H1 (cell line): ENCODE data around the gene PLS3. TPM values are rescaled to one million over a fixed set of nuclear protein-coding genes. Genes with fewer than 3 reads are reported as not detected.

Experiments used
- CTCF ChIA-PET: fragments of 300-600 bp; sonication (Branson Sonifier 250); formaldehyde crosslinking; loops from one replicate; lab custom pipeline; 2021; ENCODE audit not compliant: partially characterized antibody; lab: Charles Lee
- POLR2A ChIA-PET: fragments of 300-600 bp; sonication (Branson Sonifier 250); formaldehyde crosslinking; loops from one replicate; lab custom pipeline; 2021; ENCODE audit warnings: inconsistent platforms; ENCODE audit not compliant: partially characterized antibody; lab: Charles Lee
- DNase-seq, 2 experiments: peaks; one replicate each; pipeline versions ENCODE4 v3.0.0 to v3.0.0-alpha.2; 2010 to 2022; ENCODE audit warnings: low spot score in 2 of 2, low read depth in 1 of 2, mixed read lengths in 1 of 2
- FAIRE-seq: peaks from 2 replicates; lab custom pipeline; 2011; peaks lifted over from hg19 to GRCh38; lab: Jason Lieb, UNC
- H2AFZ ChIP-seq: 2 replicates; pipeline ENCODE4 v1.8.1; 2012; ENCODE audit warnings: low read length, inconsistent platforms
- H2AK5ac ChIP-seq: 2 replicates; pipeline ENCODE4 v1.6.1; 2013; ENCODE audit warnings: low read depth, low read length
- H2BK120ac ChIP-seq: replicated peaks from 2 replicates; pipeline ENCODE3; 2013; ENCODE audit warnings: low read depth, low read length, inconsistent platforms
- H2BK12ac ChIP-seq: 2 replicates; pipeline ENCODE4 v1.6.1; 2013; ENCODE audit warnings: low read depth, low read length
- H2BK15ac ChIP-seq: 2 replicates; pipeline ENCODE4 v1.6.1; 2013; ENCODE audit warnings: low read length
- H2BK20ac ChIP-seq: 2 replicates; pipeline ENCODE4 v1.6.1; 2013; ENCODE audit warnings: low read length
- H2BK5ac ChIP-seq: 2 replicates; pipeline ENCODE4 v1.6.1; 2013; ENCODE audit warnings: low read depth, low read length
- H3K14ac ChIP-seq: 2 replicates; pipeline ENCODE4 v1.6.1; 2013; ENCODE audit warnings: inconsistent platforms; ENCODE audit not compliant: insufficient read length
- H3K18ac ChIP-seq: 2 replicates; pipeline ENCODE4 v1.6.1; 2013; ENCODE audit warnings: low read length; ENCODE audit errors: extremely low read depth
- H3K23ac ChIP-seq: 2 replicates; pipeline ENCODE4 v1.6.1; 2013; ENCODE audit warnings: inconsistent platforms; ENCODE audit not compliant: insufficient read length
- H3K23me2 ChIP-seq: 2 replicates; pipeline ENCODE4 v1.6.1; 2013; ENCODE audit warnings: low read depth, low read length
- H3K27ac ChIP-seq: 2 replicates; pipeline ENCODE4 v1.6.1; 2011; ENCODE audit warnings: low read depth, low read length, inconsistent platforms
- H3K27me3 ChIP-seq, 4 experiments: replicated peaks in 1 of 4; 1 replicate in 1 of 4; 2 replicates in 3 of 4; pipeline versions ENCODE4 v1.6.1 to v1.8.1; 2011 to 2013; ENCODE audit warnings: low read length in 3 of 4, mild to moderate bottlenecking in 3 of 4, inconsistent platforms in 2 of 4, mixed read lengths in 2 of 4, moderate library complexity in 1 of 4; ENCODE audit not compliant: control insufficient read depth in 3 of 4, insufficient read depth in 3 of 4; ENCODE audit errors: extremely low read depth in 1 of 4
- H3K36me3 ChIP-seq, 4 experiments: 2 replicates each; pipeline versions ENCODE4 v1.6.1 to v1.8.1; 2011 to 2013; ENCODE audit warnings: mild to moderate bottlenecking in 4 of 4, low read length in 3 of 4, moderate library complexity in 2 of 4, control low read depth in 1 of 4, inconsistent platforms in 1 of 4; ENCODE audit not compliant: insufficient read depth in 4 of 4, control insufficient read depth in 2 of 4
- H3K4ac ChIP-seq: replicated peaks from 2 replicates; pipeline ENCODE3; 2013; ENCODE audit warnings: low read length, low read depth, mixed read lengths, inconsistent platforms; ENCODE audit not compliant: insufficient read length
- H3K4me1 ChIP-seq, 4 experiments: replicated peaks in 1 of 4; 1 replicate in 1 of 4; 2 replicates in 3 of 4; pipeline versions ENCODE4 v1.6.1 to v1.8.1; 2011 to 2013; ENCODE audit warnings: low read length in 3 of 4, inconsistent platforms in 2 of 4, mixed read lengths in 1 of 4; ENCODE audit not compliant: insufficient read depth in 4 of 4, control insufficient read depth in 3 of 4
- H3K4me2 ChIP-seq, 2 experiments: 2 replicates each; pipeline versions ENCODE4 v1.6.1 to v1.8.1; 2011 to 2013; ENCODE audit warnings: low read depth in 2 of 2, low read length in 2 of 2, control low read depth in 1 of 2, inconsistent platforms in 1 of 2, mild to moderate bottlenecking in 1 of 2; ENCODE audit not compliant: insufficient read depth in 1 of 2
- H3K4me3 ChIP-seq, 4 experiments: fragments of 200-600, 300-600 bp in 1 of 4; sonication (generic), shearing (Covaris generic), sonication (Bioruptor Twin) in 1 of 4; 2 replicates each; pipeline versions ENCODE4 v1.5.1 to v1.8.1; 2011 to 2016; ENCODE audit warnings: low read length in 4 of 4, low read depth in 3 of 4, control low read depth in 2 of 4, inconsistent platforms in 2 of 4, mild to moderate bottlenecking in 2 of 4, mixed read lengths in 1 of 4, moderate library complexity in 1 of 4; ENCODE audit not compliant: insufficient read depth in 2 of 4; ENCODE audit errors: extremely low read depth in 1 of 4
- H3K56ac ChIP-seq: replicated peaks from 2 replicates; pipeline ENCODE3; 2013; ENCODE audit warnings: low read depth, mild to moderate bottlenecking, mixed read lengths, low read length, inconsistent platforms; ENCODE audit not compliant: insufficient read length
- H3K79me1 ChIP-seq: 2 replicates; pipeline ENCODE4 v1.6.1; 2013; ENCODE audit warnings: low read depth, low read length, control low read depth
- H3K79me2 ChIP-seq, 2 experiments: 2 replicates each; pipeline versions ENCODE4 v1.6.1 to v1.8.1; 2012 to 2013; ENCODE audit warnings: low read length in 2 of 2, mild to moderate bottlenecking in 2 of 2, inconsistent platforms in 1 of 2; ENCODE audit not compliant: insufficient read depth in 2 of 2, control insufficient read depth in 1 of 2
- H3K9ac ChIP-seq, 4 experiments: replicated peaks in 1 of 4; 1 replicate in 1 of 4; 2 replicates in 3 of 4; pipeline versions ENCODE4 v1.6.1 to v1.8.1; 2011 to 2013; ENCODE audit warnings: low read depth in 3 of 4, low read length in 3 of 4, control low read depth in 2 of 4, mild to moderate bottlenecking in 2 of 4, moderate library complexity in 2 of 4, inconsistent platforms in 1 of 4; ENCODE audit errors: extremely low read depth in 1 of 4
- H3K9me3 ChIP-seq, 2 experiments: 2 replicates each; pipeline versions ENCODE4 v1.6.1 to v1.8.1; 2012 to 2013; ENCODE audit warnings: mild to moderate bottlenecking in 2 of 2, moderate library complexity in 2 of 2, control low read depth in 1 of 2, inconsistent platforms in 1 of 2, low read depth in 1 of 2, low read length in 1 of 2, mixed read lengths in 1 of 2; ENCODE audit not compliant: insufficient read depth in 2 of 2
- H4K20me1 ChIP-seq, 2 experiments: replicated peaks in 1 of 2; 2 replicates each; pipeline versions ENCODE3 to v1.8.1; 2011 to 2013; ENCODE audit warnings: inconsistent platforms in 2 of 2, low read length in 2 of 2, mild to moderate bottlenecking in 1 of 2; ENCODE audit not compliant: insufficient read depth in 2 of 2, control insufficient read depth in 1 of 2
- H4K5ac ChIP-seq: 2 replicates; pipeline ENCODE4 v1.6.1; 2013; ENCODE audit warnings: low read length, low read depth, mixed read lengths, inconsistent platforms; ENCODE audit not compliant: insufficient read length
- H4K8ac ChIP-seq: 2 replicates; pipeline ENCODE4 v1.8.0; 2013; ENCODE audit warnings: mild to moderate bottlenecking, moderate library complexity, low read length, inconsistent platforms; ENCODE audit not compliant: insufficient read depth; ENCODE audit errors: extremely low read depth
- H4K91ac ChIP-seq: replicated peaks from 2 replicates; pipeline ENCODE3; 2013; ENCODE audit warnings: low read length, mixed read lengths, inconsistent platforms; ENCODE audit not compliant: insufficient read length
- ASH2L ChIP-seq: fragments of 200-600, 300-600 bp; sonication (generic); IDR thresholded peaks from one replicate; pipeline ENCODE4 v1.7.1; 2017; ENCODE audit warnings: low read length
- EGR1 ChIP-seq: IDR thresholded peaks from 2 replicates; pipeline ENCODE4 v1.6.1; 2011; ENCODE audit warnings: low read depth, low read length, borderline replicate concordance
- RFX5 ChIP-seq: IDR thresholded peaks from 2 replicates; pipeline ENCODE4 v1.6.1; 2011; ENCODE audit warnings: low read depth, low read length, improper control_type of control experiment, borderline replicate concordance
- SIX5 ChIP-seq: IDR thresholded peaks from 2 replicates; pipeline ENCODE4 v1.6.1; 2011; ENCODE audit warnings: mild to moderate bottlenecking, low read depth, low read length
- SRF ChIP-seq: IDR thresholded peaks from 2 replicates; pipeline ENCODE4 v1.6.1; 2011; ENCODE audit warnings: mild to moderate bottlenecking, low read depth, low read length, moderate library complexity
- TAF1 ChIP-seq: IDR thresholded peaks from 2 replicates; pipeline ENCODE4 v1.6.1; 2011; ENCODE audit warnings: mild to moderate bottlenecking, low read depth, low read length
- WGBS, 2 experiments: shearing (Covaris generic) in 1 of 2; methylation state at CpG; one replicate each; pipeline versions ENCODE4 v1.1.6 to v1.1.7; 2013 to 2015; ENCODE audit warnings: low lambda C conversion rate in 2 of 2, mixed read lengths in 2 of 2, inconsistent platforms in 1 of 2, low coverage in 1 of 2, missing lambda C conversion rate in 1 of 2; ENCODE audit not compliant: insufficient replicate concordance in 2 of 2, insufficient coverage in 1 of 2, insufficient read length in 1 of 2; ENCODE audit errors: extremely low coverage in 1 of 2, missing lambda C conversion rate in 1 of 2; 5-methylcytosine and 5-hydroxymethylcytosine counted together
- polyA plus RNA-seq, 7 experiments: library from polyadenylated mRNA; depleted of rRNA in 3 of 7; stranded (reverse) in 5 of 7; unstranded in 2 of 7; fragments of >200 nt in 5 of 7; fragments of 200-250 nt in 2 of 7; gene quantifications; 1 replicate in 5 of 7; 2 replicates in 1 of 7; 4 replicates in 1 of 7; pipeline versions ENCODE4 v1.2.1 to v1.2.3, GENCODE V29; 2011 to 2013; ENCODE audit warnings: missing spikeins in 2 of 7, mixed read lengths in 2 of 7
- total RNA-seq: library from RNA; stranded (reverse); fragmentation: NEBNext Ultra II Directional; extraction: Animal tissue kit (Norgen Biotek cat#: 25700); gene quantifications from 2 replicates; pipeline ENCODE4 v1.2.1, GENCODE V29; 2021

The PLS3 gene
- total and polyA plus RNA-seq, 2 of the 8 experiments (the other 6 are each of a cell fraction or from before 2014, with no cell fraction given): 107 to 185 TPM

DNA sequence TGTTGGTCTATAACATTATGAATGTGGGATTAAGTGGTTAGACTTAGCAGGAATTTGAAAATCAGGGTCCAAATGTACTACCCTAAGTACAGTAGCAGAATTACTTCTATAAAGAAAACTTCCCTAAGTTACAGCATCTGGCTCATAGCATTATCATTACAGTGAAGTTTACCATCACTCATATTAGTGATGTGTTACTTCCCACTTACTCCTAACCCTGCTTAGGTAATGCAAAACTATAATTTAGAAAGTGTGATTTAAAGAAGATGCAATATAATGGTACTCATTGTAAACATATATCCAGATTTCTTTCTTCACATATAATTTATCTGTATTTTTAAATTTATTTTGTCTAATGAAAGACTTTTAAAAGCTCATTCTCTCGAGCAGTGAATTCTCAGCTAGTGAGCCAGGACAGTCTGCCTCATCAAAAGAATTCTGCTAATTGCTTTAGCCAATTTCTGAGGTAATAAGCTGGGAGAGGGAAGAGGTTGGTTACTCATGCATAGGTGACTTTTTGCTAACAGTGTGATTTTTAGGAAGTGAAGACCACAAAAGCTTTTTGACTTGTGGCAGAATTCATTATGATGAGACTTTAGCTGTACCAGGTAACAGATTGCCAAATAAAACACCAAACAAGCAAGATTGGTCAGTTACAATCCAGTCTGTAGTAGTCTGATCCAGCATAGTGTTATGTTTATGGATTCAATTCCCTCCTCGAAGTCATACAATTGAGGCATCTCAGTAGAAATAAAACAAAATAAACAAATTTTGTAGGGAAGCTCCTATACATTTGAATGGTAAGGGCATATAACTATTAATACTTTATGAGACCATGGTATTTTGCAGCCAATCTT lies 21.0 kb downstream of the PLS3 start:
- H3K23me2 ChIP-seq: no peaks in the 10 kb centered on the region
- H2BK20ac ChIP-seq: no peak overlapping the region
- no peaks in the 10 kb centered on the region for H3K79me1 ChIP-seq
- no peaks in the 10 kb centered on the region for H3K9me3 ChIP-seq
- peak; percentile 65 for FAIRE-seq
- H4K5ac ChIP-seq: no peak overlapping the region
- H4K91ac ChIP-seq: no peak overlapping the region
- H3K79me2 ChIP-seq: peaks cover 0 to 94% of the 10 kb centered on the region in 2 experiments; a peak in 3 of 4 replicates
- H2BK15ac ChIP-seq: no peak overlapping the region
- ChIA-PET POLR2A (interaction anchor here (1.0 to 2.2 kb wide), 4 partner anchors 15 to 32 kb away, joined by 3 to 5 read pairs (median 4); partner anchors contain the start of gene PLS3), CTCF (interaction anchor here (0.8 to 1.4 kb wide), 3 partner anchors 11 to 32 kb away, joined by 3 to 5 read pairs (median 4); no protein-coding TSS in a partner anchor)
- no peak overlapping the region for H2BK120ac ChIP-seq
- no peak overlapping the region for H4K8ac ChIP-seq
- peak overlapping the region in 1 of 4 experiments; percentile 15; a peak in 1 of 8 replicates for H3K4me3 ChIP-seq
- H3K4me2 ChIP-seq: no peak overlapping the region; a peak in 2 of 4 replicates
- TF ChIP-seq SIX5 (no peak), EGR1 (no peak), SRF (no peak), ASH2L (no peak), RFX5 (no peak), TAF1 (no peak)
- H4K20me1 ChIP-seq: no peaks in the 10 kb centered on the region
- no peak overlapping the region for H2AFZ ChIP-seq
- H3K14ac ChIP-seq: no peak overlapping the region
- H3K4me1 ChIP-seq: peaks cover 0 to 3% (median 0%) of the 10 kb centered on the region in 4 experiments; a peak in 3 of 7 replicates
- H2BK12ac ChIP-seq: no peak overlapping the region
- H2AK5ac ChIP-seq: no peak overlapping the region
- no peaks in the 10 kb centered on the region for H3K27me3 ChIP-seq
- DNase-seq: no peak
- 87% methylated on average over 2 of the region's 2 CpGs; no CpG with 5 or more reads in 1 of the 2 experiments for WGBS, 2 experiments
- H3K18ac ChIP-seq: no peak overlapping the region
- H3K4ac ChIP-seq: no peak overlapping the region
- no peak overlapping the region for H3K9ac ChIP-seq
- H3K56ac ChIP-seq: no peak overlapping the region
- H3K27ac ChIP-seq: no peak overlapping the region; the same call in 1 of the 2 replicates
- H2BK5ac ChIP-seq: no peak overlapping the region
- H3K23ac ChIP-seq: no peak overlapping the region
- peaks cover 0 to 19% (median 0%) of the 10 kb centered on the region in 4 experiments; a peak in 1 of 8 replicates for H3K36me3 ChIP-seq
